NOMO-1 (cell line): ENCODE measurements around the gene ASZ1.

Source experiments
- DNase-seq, 2 experiments: peaks; one replicate each; lab custom pipeline; 2025; ENCODE audit not compliant: unreplicated experiment in 2 of 2; lab: John Stamatoyannopoulos, UW

The ASZ1 gene

GRCh38 chr7:117403737-117404136 lies 23.6 kb downstream of the ASZ1 start:
- DNase-seq: no peak

GRCh38 chr7:117402109-117402508 lies 25.2 kb downstream of the ASZ1 start:
- no peak for DNase-seq

GRCh38 chr7:117401293-117402002 lies 25.8 kb downstream of the ASZ1 start:
- DNase-seq: no peak

GRCh38 chr7:117399820-117400422 lies 27.4 kb downstream of the ASZ1 start:
- DNase-seq: peak in 1 of 2 experiments; percentile 0

- DNase-seq: no peak
These were observed 31.6 kb downstream of the ASZ1 start for GRCh38 chr7:117395743-117396142.

GRCh38 chr7:117393781-117394180 lies 33.5 kb downstream of the ASZ1 start:
- no peak for DNase-seq

GRCh38 chr7:117389871-117390270 lies 37.4 kb downstream of the ASZ1 start:
- no peak for DNase-seq

GRCh38 chr7:117386110-117386706 lies 41.1 kb downstream of the ASZ1 start:
- no peak for DNase-seq

- no peak for DNase-seq
These were observed 41.8 kb downstream of the ASZ1 start for GRCh38 chr7:117385363-117386109.

GRCh38 chr7:117384688-117385362 lies 42.5 kb downstream of the ASZ1 start:
- DNase-seq: no peak

- DNase-seq: no peak
These were observed 43.7 kb downstream of the ASZ1 start for GRCh38 chr7:117383483-117384189.

- no peak for DNase-seq
These were observed 44.2 kb downstream of the ASZ1 start for GRCh38 chr7:117383046-117383445.

- no peak for DNase-seq
These were observed 45.9 kb downstream of the ASZ1 start for GRCh38 chr7:117381362-117381761.

GRCh38 chr7:117375380-117375779 lies 51.9 kb downstream of the ASZ1 start:
- no peak for DNase-seq

- DNase-seq: no peak
These were observed 55.2 kb downstream of the ASZ1 start for GRCh38 chr7:117372073-117372472.

GRCh38 chr7:117364339-117365080 lies 62.8 kb downstream of the ASZ1 start:
- DNase-seq: no peak

GRCh38 chr7:117362294-117362888 lies 64.9 kb downstream of the ASZ1 start:
- DNase-seq: no peak

- no peak for DNase-seq
These were observed 77.3 kb downstream of the ASZ1 start for GRCh38 chr7:117350027-117350426.

GRCh38 chr7:117349570-117349969 lies 77.7 kb downstream of the ASZ1 start:
- no peak for DNase-seq
